AG04450 (cell line): ENCODE data around the gene HAPSTR1. TPM values are rescaled to one million over a fixed set of nuclear protein-coding genes. Genes with fewer than 3 reads are reported as not detected.

Experiments
- CTCF ChIA-PET: fragments of 300-600, 350-600 bp; formaldehyde crosslinking; extraction: SDS; loops from one replicate; lab custom pipeline; 2022; ENCODE audit warnings: antibody characterized with exemption, inconsistent platforms; lab: Charles Lee
- POLR2A ChIA-PET: fragments of 350-600 bp; formaldehyde crosslinking; extraction: SDS; loops from one replicate; lab custom pipeline; 2021; ENCODE audit warnings: antibody characterized with exemption, inconsistent platforms; lab: Yijun Ruan, JAX
- DNase-seq: peaks from one replicate; pipeline ENCODE4 v3.0.0-alpha.2; 2011; ENCODE audit warnings: low read depth, low spot score
- H3K27ac ChIP-seq: one replicate; pipeline ENCODE4 v1.5.1; 2012; ENCODE audit warnings: low read depth, low read length, control low read depth
- H3K27me3 ChIP-seq: one replicate; pipeline ENCODE4 v1.6.0; 2012; ENCODE audit warnings: low read length; ENCODE audit not compliant: control insufficient read depth, insufficient read depth
- H3K4me3 ChIP-seq: 2 replicates; pipeline ENCODE4 v1.5.1; 2011; ENCODE audit warnings: mild to moderate bottlenecking, low read depth, low read length, control low read depth
- H3K9me3 ChIP-seq: 2 replicates; pipeline ENCODE4 v1.5.1; 2012; ENCODE audit warnings: low read length; ENCODE audit not compliant: control insufficient read depth, insufficient read depth
- CTCF ChIP-seq: IDR thresholded peaks from 2 replicates; pipeline ENCODE4 v1.5.1; 2011; ENCODE audit warnings: low read depth, low read length, control low read depth, inconsistent platforms
- polyA plus RNA-seq: library from polyadenylated mRNA; depleted of rRNA; stranded (reverse); fragments of >200 nt; gene quantifications from 2 replicates; pipeline ENCODE4 v1.2.3, GENCODE V29; 2011

The HAPSTR1 gene
- polyA plus RNA-seq, 1 experiment: 40.3 TPM

DNA sequence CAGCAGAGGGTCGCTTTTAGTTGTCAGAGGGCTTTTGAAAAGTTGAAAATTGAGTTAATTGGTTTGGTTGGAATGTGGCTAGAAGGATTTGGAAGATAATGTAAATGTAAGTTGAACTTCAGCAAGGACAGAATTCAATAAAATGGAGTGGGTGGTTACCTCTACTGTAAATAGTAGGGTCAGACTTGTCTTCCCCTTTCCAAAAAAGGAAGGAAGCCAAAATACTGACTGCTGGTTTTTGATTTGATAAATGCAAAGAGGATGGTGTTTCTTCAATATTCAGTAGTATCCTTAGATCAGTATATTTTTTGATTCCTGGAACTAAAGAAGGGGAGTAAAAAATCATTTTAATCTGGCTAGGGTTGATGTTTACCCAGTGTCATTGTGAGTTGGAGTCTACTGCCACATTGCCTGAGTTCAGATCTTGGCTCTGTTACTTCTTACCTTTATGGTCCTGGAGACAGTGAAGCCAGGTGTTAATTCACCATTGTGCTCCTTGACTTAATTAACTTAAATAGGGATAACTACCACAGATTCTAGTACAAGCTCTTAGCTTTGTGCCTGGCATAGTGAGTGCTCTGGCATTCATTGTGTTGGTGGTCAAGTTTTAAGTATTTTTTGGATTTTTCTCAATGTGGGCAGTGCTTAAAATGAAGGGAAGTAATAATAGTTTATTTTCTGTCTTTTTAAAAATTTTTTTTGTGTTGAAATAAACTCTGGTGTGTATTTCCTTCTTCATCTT, 4.4 kb downstream of the HAPSTR1 start:
- no peak for DNase-seq
- Histone ChIP-seq H3K27me3 (no peaks in the 10 kb centered on the region), H3K9me3 (no peaks in the 10 kb centered on the region), H3K4me3 (peak overlapping the region; percentile 96), H3K27ac (no peak overlapping the region)
- TF ChIP-seq CTCF: no peak
- ChIA-PET POLR2A (no interaction called here), CTCF (no interaction called here)

- Histone ChIP-seq H3K9me3 (no peaks in the 10 kb centered on the region), H3K27ac (no peak overlapping the region), H3K4me3 (0 out of 2 replicates have a peak overlapping the region, but pooled peaks have one; percentile 5), H3K27me3 (no peaks in the 10 kb centered on the region)
- DNase-seq: no peak
- POLR2A ChIA-PET: no interaction called here
- no peak for TF ChIP-seq CTCF
- CTCF ChIA-PET: no interaction called here
Observed at GRCh38 chr16:9096416-9096952, 5.0 kb downstream of the HAPSTR1 start.

DNA sequence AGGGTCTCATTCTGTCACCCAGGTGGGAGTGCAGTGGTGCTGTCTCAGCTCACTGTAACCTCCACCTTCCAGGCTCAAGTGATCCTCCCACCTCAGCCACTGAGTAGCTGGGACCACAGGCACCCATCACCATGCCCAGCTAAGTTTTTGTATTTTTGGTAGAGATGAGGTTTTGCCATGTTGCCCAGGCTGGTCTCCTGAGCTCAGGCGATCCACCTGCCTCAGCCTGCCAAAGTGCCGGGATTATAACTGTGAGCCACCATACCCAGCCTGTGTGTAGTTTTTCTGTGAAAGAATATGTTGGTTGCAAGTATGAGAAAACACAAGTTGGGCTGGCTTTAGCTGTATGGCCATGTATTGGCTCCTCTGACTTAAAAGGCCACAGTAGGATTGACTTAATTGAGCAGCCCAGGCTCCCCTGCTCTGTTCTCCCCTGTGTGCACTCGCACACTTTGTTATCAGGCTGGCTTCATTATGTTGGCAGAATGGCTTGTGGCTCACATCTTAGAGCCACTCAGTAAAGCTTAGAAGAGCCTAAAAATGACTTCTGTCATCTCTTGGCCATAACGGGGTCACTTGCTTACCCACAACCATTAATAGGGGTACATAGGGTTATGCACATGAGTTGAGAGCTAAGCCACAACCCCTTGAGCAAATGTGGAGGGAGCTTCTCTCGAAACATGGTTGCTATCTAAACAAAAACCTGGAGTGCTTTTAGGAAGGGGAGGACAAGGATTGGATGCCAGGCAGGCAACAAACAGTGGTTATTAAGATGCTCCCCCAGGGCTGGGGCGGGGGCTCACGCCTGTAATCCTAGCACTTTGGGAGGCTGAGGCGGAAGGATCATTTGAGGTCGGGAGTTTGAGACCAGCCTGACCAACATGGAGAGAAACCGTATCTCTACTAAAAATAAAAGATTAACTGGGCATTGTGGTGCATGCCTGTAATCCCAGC, 6.1 kb downstream of the HAPSTR1 start:
- no peak for TF ChIP-seq CTCF
- CTCF ChIA-PET: interaction anchor here (1.7 kb wide), 1 partner anchor 89 kb away, joined by 9 read pairs; no protein-coding TSS in a partner anchor
- POLR2A ChIA-PET: no interaction called here
- H3K27ac ChIP-seq: no peak overlapping the region
- no peak overlapping the region; the same call in 1 of the 2 replicates for H3K4me3 ChIP-seq
- no peak for DNase-seq
- H3K27me3 ChIP-seq: no peaks in the 10 kb centered on the region
- no peaks in the 10 kb centered on the region for H3K9me3 ChIP-seq

GRCh38 chr16:9098377-9099090, 7.1 kb downstream of the HAPSTR1 start:
- ChIA-PET CTCF (interaction anchor here (1.7 kb wide), 1 partner anchor 90 kb away, joined by 9 read pairs; no protein-coding TSS in a partner anchor), POLR2A (no interaction called here)
- Histone ChIP-seq H3K9me3 (no peaks in the 10 kb centered on the region), H3K4me3 (no peak overlapping the region), H3K27ac (no peak overlapping the region), H3K27me3 (no peaks in the 10 kb centered on the region)
- no peak for TF ChIP-seq CTCF
- DNase-seq: no peak
